Kidney epithelial cell (primary cell): ENCODE measurements around the gene MID1. TPM values are rescaled to one million over a fixed set of nuclear protein-coding genes. Genes with fewer than 3 reads are reported as not detected.

Source experiments
- DNase-seq: peaks from one replicate; pipeline ENCODE4 v3.0.0-alpha.2; 2010; ENCODE audit warnings: low read depth
- H3K27me3 ChIP-seq: 2 replicates; pipeline ENCODE4 v1.6.0; 2011; ENCODE audit warnings: low read length; ENCODE audit not compliant: control insufficient read depth, insufficient read depth
- H3K36me3 ChIP-seq: 2 replicates; pipeline ENCODE4 v1.5.1; 2011; ENCODE audit warnings: low read length; ENCODE audit not compliant: control insufficient read depth, insufficient read depth
- H3K4me3 ChIP-seq: 2 replicates; pipeline ENCODE4 v1.5.1; 2011; ENCODE audit warnings: low read depth, mild to moderate bottlenecking, control low read depth, low read length
- total RNA-seq: library from RNA; depleted of rRNA; stranded (reverse); fragments of >200 nt; gene quantifications from 2 replicates; pipeline ENCODE4 v1.2.3, GENCODE V29; 2015
- TF ChIP-seq, protein P1 (sequence below): IDR thresholded peaks from 2 replicates; pipeline ENCODE4 v1.5.1; 2011; ENCODE audit warnings: mild to moderate bottlenecking, moderate library complexity, low read length, control low read depth, inconsistent platforms; ENCODE audit not compliant: insufficient read depth, poor library complexity, severe bottlenecking

The MID1 gene
- total RNA-seq, 1 donor from 2014 or later: 13.5 TPM

DNA sequence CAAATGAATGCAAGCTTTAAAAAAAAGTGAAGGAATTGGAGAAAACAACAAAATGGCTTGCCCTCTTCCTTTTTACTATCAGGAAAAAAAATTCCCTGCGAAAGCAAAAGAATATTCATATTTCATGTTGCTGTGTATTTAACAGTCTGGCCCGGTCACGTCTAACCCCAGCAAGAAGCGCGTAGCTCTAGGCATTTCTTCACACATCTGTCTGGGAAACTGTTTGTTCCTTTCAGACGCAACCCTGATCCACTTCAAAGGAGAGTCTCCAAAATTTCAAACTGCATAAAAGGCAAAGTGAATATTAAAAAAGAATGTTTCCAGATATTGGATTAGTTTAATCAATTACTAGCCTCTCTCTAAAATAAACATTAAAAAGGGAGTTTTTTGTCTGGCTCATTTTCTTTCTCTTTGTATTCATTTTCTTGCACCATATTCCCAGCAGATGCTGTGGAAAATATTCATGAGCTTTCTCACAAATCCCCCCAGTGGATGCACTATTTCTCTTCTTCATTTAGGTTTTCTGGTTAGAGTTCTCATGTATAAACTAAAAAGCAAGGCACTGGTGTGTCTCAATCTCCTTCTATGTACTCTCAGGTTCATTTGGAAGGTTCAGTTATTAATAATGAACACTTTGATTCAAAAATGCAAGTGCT lies 145.3 kb downstream of the MID1 start:
- TF ChIP-seq, protein P1, sequence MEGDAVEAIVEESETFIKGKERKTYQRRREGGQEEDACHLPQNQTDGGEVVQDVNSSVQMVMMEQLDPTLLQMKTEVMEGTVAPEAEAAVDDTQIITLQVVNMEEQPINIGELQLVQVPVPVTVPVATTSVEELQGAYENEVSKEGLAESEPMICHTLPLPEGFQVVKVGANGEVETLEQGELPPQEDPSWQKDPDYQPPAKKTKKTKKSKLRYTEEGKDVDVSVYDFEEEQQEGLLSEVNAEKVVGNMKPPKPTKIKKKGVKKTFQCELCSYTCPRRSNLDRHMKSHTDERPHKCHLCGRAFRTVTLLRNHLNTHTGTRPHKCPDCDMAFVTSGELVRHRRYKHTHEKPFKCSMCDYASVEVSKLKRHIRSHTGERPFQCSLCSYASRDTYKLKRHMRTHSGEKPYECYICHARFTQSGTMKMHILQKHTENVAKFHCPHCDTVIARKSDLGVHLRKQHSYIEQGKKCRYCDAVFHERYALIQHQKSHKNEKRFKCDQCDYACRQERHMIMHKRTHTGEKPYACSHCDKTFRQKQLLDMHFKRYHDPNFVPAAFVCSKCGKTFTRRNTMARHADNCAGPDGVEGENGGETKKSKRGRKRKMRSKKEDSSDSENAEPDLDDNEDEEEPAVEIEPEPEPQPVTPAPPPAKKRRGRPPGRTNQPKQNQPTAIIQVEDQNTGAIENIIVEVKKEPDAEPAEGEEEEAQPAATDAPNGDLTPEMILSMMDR: no peak
- Histone ChIP-seq H3K36me3 (no peaks in the 10 kb centered on the region), H3K27me3 (no peaks in the 10 kb centered on the region), H3K4me3 (no peak overlapping the region)
- DNase-seq: no peak

- TF ChIP-seq, protein P1: no peak
- Histone ChIP-seq H3K36me3 (no peaks in the 10 kb centered on the region), H3K27me3 (no peaks in the 10 kb centered on the region), H3K4me3 (no peak overlapping the region)
- no peak for DNase-seq
Measured at GRCh38 chrX:10474510-10474909, 145.9 kb downstream of the MID1 start.

GRCh38 chrX:10471418-10471817 lies 149.0 kb downstream of the MID1 start:
- DNase-seq: no peak
- no peaks in the 10 kb centered on the region for H3K36me3 ChIP-seq
- no peak overlapping the region for H3K4me3 ChIP-seq
- TF ChIP-seq, protein P1: no peak
- H3K27me3 ChIP-seq: no peaks in the 10 kb centered on the region

GRCh38 chrX:10470009-10470408 lies 150.4 kb downstream of the MID1 start:
- Histone ChIP-seq H3K4me3 (no peak overlapping the region), H3K27me3 (no peaks in the 10 kb centered on the region), H3K36me3 (no peaks in the 10 kb centered on the region)
- DNase-seq: no peak
- TF ChIP-seq, protein P1: no peak

GRCh38 chrX:10467793-10468192 lies 152.6 kb downstream of the MID1 start:
- TF ChIP-seq, protein P1: no peak
- DNase-seq: no peak
- Histone ChIP-seq H3K36me3 (peaks cover 1% of the 10 kb centered on the region), H3K4me3 (no peak overlapping the region), H3K27me3 (no peaks in the 10 kb centered on the region)

GRCh38 chrX:10465254-10465653 lies 155.1 kb downstream of the MID1 start:
- H3K4me3 ChIP-seq: no peak overlapping the region
- H3K36me3 ChIP-seq: peaks cover 1% of the 10 kb centered on the region
- H3K27me3 ChIP-seq: no peaks in the 10 kb centered on the region
- no peak for DNase-seq
- TF ChIP-seq, protein P1: no peak
